OCI-LY3 (cell line): Measurements from ENCODE around the gene TCF4.

Experiments used
- CTCF ChIP-seq: fragments of 200-600, 300-600 bp; sonication (generic); IDR thresholded peaks from 2 replicates; pipeline ENCODE4 v1.5.1; 2014; ENCODE audit warnings: antibody characterized with exemption, low read length, low read depth
- EZH2phosphoT487 ChIP-seq: fragments of 200-600 bp; shearing (Covaris generic); IDR thresholded peaks from 2 replicates; pipeline ENCODE4 v1.6.1; 2018; ENCODE audit warnings: antibody characterized with exemption, mixed run types, low read depth

- no peak for TF ChIP-seq CTCF
- no peak for TF ChIP-seq EZH2phosphoT487
Observed at GRCh38 chr18:55579501-55580270, 8.3 kb downstream of the TCF4 start.
